ENCODE data around the gene LRCH3.

Gene LRCH3

GRCh38 chr3:197761784-197762183 lies 29.3 kb upstream of the LRCH3 start:
- no peak for DNase-seq
- Mint-ChIP-seq H3K4me3 (no peak overlapping the region), H3K9me3 (no peaks in the 10 kb centered on the region), H3K36me3 (peaks cover 12% of the 10 kb centered on the region), H3K4me1 (no peaks in the 10 kb centered on the region), H3K27ac (no peak overlapping the region), H3K27me3 (no peaks in the 10 kb centered on the region)
- CTCF ChIA-PET: no interaction called here

DNA sequence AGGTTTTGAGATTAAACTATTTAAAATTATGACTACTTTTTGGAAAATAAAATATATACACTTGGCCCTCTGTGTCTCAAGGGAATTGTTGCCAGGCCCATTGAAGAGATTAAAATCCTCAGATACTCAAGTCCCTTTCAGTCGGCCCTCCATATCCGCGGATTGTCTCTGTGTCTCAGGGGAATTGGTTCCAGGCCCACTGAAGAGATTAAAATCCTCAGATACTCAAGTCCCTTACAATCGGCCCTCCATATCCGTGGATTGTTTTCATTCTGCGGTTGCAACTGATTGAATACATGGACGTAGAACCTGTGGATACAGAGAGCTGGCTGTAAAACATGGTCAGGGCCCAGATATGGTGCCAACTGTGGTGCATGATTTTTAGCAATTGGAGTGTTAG lies 15.7 kb upstream of the LRCH3 start:
- CTCF ChIA-PET: no interaction called here
- no peaks in the 10 kb centered on the region for H3K9me3 Mint-ChIP-seq
- no peak for DNase-seq
- H3K4me1 Mint-ChIP-seq: no peaks in the 10 kb centered on the region
- no peaks in the 10 kb centered on the region for H3K27me3 Mint-ChIP-seq
- no peak overlapping the region for H3K27ac Mint-ChIP-seq
- H3K36me3 Mint-ChIP-seq: peaks cover 33% of the 10 kb centered on the region
- no peak overlapping the region for H3K4me3 Mint-ChIP-seq

DNA sequence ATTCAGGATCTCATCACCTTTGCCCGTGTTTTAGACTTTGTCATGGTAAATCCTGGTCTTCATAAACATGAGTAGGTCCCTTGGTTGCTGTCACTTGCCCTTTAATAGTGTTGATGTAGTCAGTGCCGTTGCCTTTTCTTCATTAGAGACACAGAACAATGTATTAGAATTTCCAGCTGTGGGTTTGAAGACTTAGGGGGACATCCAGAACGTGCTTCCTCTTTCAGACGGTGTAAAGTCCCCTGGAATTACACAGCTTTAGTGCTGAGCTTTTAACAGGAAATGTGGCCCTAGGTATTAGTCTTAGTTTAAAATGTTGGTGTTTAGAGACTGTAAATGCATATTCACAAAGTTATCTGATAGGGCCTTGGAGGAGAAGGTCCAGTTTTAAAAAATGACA lies 8.8 kb upstream of the LRCH3 start:
- no peak for DNase-seq
- H3K27me3 Mint-ChIP-seq: no peaks in the 10 kb centered on the region
- H3K4me3 Mint-ChIP-seq: no peak overlapping the region
- no peaks in the 10 kb centered on the region for H3K9me3 Mint-ChIP-seq
- peaks cover 5% of the 10 kb centered on the region for H3K4me1 Mint-ChIP-seq
- H3K36me3 Mint-ChIP-seq: peaks cover 26% of the 10 kb centered on the region
- CTCF ChIA-PET: interaction anchor here (1.4 kb wide), 1 partner anchor 26 kb away, joined by 4 read pairs; no protein-coding TSS in a partner anchor
- no peak overlapping the region for H3K27ac Mint-ChIP-seq

DNA sequence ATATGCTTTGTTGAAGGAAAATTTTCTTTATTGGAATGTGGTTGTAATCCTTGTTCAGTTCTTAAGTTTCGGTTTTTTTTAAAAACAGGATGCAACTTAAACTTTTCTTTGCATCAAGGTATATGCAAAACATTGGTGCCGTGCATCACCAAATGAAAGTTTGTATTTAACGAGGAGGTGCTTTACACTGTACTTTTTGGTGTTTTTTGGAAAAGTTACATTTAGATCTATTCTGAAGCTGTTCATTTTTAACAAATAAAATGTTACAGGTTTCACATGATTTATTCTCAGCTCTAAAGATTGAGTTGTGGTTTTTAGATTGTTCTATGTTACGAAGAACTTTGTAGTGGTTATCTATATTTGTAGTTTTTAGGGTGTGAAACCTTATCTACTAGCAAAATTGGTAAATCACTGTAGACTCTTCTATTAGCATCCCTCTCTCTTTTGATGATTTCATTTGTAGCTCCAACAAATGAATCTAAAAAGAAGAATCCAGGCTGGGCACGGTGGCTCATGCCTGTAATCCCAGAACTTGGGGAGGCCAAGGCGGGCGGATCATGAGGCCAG lies 7.0 kb upstream of the LRCH3 start:
- peaks cover 5% of the 10 kb centered on the region for H3K4me1 Mint-ChIP-seq
- no peak overlapping the region for H3K27ac Mint-ChIP-seq
- no peaks in the 10 kb centered on the region for H3K27me3 Mint-ChIP-seq
- H3K4me3 Mint-ChIP-seq: no peak overlapping the region
- no peaks in the 10 kb centered on the region for H3K9me3 Mint-ChIP-seq
- no peak for DNase-seq
- CTCF ChIA-PET: no interaction called here
- peaks cover 24% of the 10 kb centered on the region for H3K36me3 Mint-ChIP-seq

DNA sequence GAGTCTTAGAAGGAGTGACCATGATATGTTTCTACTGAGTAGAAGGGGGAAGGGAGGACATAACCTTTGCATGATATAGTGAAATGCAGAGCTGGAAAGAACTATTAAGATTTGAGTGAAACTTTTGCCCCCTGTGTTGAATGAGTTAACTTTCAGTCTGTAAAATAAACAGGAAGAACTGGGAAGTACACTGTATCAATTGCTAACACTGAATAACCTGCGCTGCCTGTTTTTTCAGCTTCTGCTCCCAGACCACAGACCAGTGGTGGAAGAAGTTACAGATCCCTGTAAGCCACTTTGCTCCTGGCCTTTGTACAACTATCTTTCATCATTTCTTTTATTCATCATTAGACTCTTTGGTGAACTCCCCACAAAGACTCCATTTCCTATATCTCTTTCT lies 3.6 kb upstream of the LRCH3 start:
- DNase-seq: no peak
- Mint-ChIP-seq H3K4me1 (peaks cover 17% of the 10 kb centered on the region), H3K9me3 (no peaks in the 10 kb centered on the region), H3K27ac (no peak overlapping the region), H3K4me3 (no peak overlapping the region), H3K27me3 (no peaks in the 10 kb centered on the region), H3K36me3 (peaks cover 8% of the 10 kb centered on the region)
- CTCF ChIA-PET: no interaction called here

GRCh38 chr3:197789309-197789708 lies 1.7 kb upstream of the LRCH3 start:
- Mint-ChIP-seq H3K4me1 (peaks cover 31% of the 10 kb centered on the region), H3K36me3 (peaks cover 2% of the 10 kb centered on the region), H3K27ac (no peak overlapping the region), H3K9me3 (no peaks in the 10 kb centered on the region), H3K27me3 (no peaks in the 10 kb centered on the region), H3K4me3 (no peak overlapping the region)
- CTCF ChIA-PET: interaction anchor here (0.8 kb wide), 1 partner anchor 190 kb away, joined by 4 read pairs; no protein-coding TSS in a partner anchor
- no peak for DNase-seq

DNA sequence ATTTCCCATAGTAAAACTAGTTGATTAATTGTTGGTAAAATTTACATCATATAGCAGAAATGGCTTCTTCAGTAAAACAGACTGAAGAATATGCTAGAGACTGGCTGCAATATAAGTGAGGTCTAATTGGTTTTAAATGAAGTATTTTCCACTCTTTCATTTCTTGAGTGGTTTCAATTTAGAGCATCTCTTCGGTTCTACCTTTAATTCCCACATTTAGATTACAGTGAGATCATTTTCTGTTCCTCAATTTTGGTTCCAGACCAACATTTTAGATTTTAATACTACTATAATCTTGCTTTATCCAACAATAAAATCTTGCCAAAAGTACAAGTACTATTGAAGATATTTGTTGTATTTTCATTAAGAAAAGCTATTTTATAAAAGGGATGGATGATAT lies 1.0 kb upstream of the LRCH3 start:
- Mint-ChIP-seq H3K27ac (peak overlapping the region; percentile 96), H3K27me3 (no peaks in the 10 kb centered on the region), H3K4me1 (peaks cover 31% of the 10 kb centered on the region), H3K9me3 (no peaks in the 10 kb centered on the region), H3K4me3 (peak overlapping the region; percentile 96), H3K36me3 (peaks cover 1% of the 10 kb centered on the region)
- CTCF ChIA-PET: no interaction called here
- DNase-seq: no peak

DNA sequence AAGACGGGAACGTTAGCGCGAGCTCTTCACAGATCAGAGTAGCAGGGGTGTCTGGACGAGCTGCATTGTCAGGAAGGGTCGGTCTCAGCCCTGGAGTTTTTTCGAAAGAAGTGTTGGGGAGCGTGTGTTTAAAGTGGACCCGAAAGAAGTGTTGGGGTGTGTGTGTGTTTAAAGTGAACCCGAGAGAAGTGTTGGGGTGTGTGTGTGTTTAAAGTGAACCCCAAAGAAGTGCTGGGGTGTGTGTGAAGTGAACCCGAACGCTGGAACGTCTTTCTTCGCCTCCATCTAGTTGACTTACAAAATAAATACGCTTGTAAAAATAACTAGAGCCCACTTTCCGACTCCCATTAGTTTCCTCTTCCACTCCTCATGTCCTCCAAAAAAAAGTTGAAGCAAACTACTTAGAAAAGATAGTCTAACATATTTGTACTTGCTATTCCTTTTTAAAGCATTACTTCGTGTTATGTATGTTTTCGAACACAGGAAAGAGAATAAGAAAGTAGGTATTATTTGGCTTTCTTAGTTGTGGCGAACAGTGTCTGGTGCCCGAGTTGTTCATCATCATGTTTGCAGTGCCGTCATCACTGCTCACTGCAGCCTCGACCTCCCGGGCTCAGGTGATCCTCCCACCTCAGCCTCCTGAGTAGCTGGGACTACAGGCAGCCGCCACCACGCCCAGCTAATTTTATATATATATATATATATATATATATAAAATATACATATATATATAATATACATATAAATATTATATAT lies 1.0 kb downstream of the LRCH3 start:
- H3K4me1 Mint-ChIP-seq: peaks cover 46% of the 10 kb centered on the region
- H3K27ac Mint-ChIP-seq: peak overlapping the region; percentile 96
- peak overlapping the region; percentile 96 for H3K4me3 Mint-ChIP-seq
- no peaks in the 10 kb centered on the region for H3K9me3 Mint-ChIP-seq
- H3K27me3 Mint-ChIP-seq: no peaks in the 10 kb centered on the region
- CTCF ChIA-PET: interaction anchor here (1.0 to 1.7 kb wide), 3 partner anchors 10 to 193 kb away, joined by 3 to 9 read pairs (median 6); no protein-coding TSS in a partner anchor
- peak; percentile 64 for DNase-seq
- H3K36me3 Mint-ChIP-seq: peaks cover 8% of the 10 kb centered on the region

DNA sequence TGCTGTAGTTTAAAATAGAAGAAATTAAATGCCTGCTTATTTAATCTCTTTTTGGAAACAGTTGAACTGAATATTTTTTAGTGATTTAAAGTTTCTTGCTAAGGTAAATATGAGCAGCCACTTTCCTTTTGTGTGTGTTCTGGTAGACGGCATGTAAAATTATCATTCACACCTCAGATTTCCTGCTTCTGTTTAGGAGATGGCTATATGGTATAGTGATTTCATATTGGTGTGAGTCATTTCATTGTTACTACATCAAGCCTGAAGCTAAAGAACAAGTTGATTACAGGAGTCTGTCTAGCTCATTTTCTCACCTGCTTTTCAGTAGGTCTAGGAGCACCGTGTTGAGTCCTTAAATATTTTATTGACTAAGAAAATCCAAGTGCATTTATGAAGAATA lies 2.2 kb downstream of the LRCH3 start:
- CTCF ChIA-PET: interaction anchor here (1.7 kb wide), 1 partner anchor 9 kb away, joined by 9 read pairs; no protein-coding TSS in a partner anchor
- peaks cover 8% of the 10 kb centered on the region for H3K36me3 Mint-ChIP-seq
- peak overlapping the region; percentile 73 for H3K27ac Mint-ChIP-seq
- H3K27me3 Mint-ChIP-seq: no peaks in the 10 kb centered on the region
- DNase-seq: no peak
- H3K4me1 Mint-ChIP-seq: peaks cover 53% of the 10 kb centered on the region
- H3K4me3 Mint-ChIP-seq: peak overlapping the region; percentile 60
- H3K9me3 Mint-ChIP-seq: no peaks in the 10 kb centered on the region

GRCh38 chr3:197794115-197794514 lies 3.1 kb downstream of the LRCH3 start:
- no peak overlapping the region for H3K4me3 Mint-ChIP-seq
- peaks cover 57% of the 10 kb centered on the region for H3K4me1 Mint-ChIP-seq
- H3K27ac Mint-ChIP-seq: no peak overlapping the region

DNA sequence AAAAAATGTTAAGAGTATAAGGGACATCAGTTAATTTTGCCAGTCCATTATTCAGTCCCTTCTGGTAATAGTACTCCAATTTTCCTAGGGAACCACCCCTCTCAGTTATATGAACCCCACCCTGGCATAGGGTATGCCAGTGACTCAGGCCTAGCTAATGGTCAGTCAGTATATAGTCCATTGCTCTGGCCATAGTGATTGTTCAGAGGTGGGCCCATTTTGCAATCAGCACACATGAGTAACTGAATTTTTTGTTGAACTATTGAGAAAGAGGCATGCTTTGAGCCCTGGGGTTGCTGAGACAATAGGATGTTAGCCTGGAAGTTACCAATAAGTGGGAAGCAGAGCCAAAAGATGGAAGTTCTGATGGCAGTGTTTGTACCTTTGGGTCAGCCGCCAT lies 4.1 kb downstream of the LRCH3 start:
- Mint-ChIP-seq H3K9me3 (no peaks in the 10 kb centered on the region), H3K27ac (no peak overlapping the region)
- CTCF ChIA-PET: interaction anchor here (1.3 kb wide), 1 partner anchor 15 kb away, joined by 3 read pairs; no protein-coding TSS in a partner anchor

More at GRCh38 chr3:197794115-197794514, 3.1 kb downstream of the LRCH3 start:
- CTCF ChIA-PET: interaction anchor here (0.9 to 1.7 kb wide), 2 partner anchors 8 to 278 kb away, joined by 4 to 9 read pairs; no protein-coding TSS in a partner anchor
- Mint-ChIP-seq H3K9me3 (no peaks in the 10 kb centered on the region), H3K36me3 (peaks cover 8% of the 10 kb centered on the region), H3K27me3 (no peaks in the 10 kb centered on the region)
- no peak for DNase-seq

GRCh38 chr3:197796087-197796486 lies 5.0 kb downstream of the LRCH3 start:
- H3K27me3 Mint-ChIP-seq: no peaks in the 10 kb centered on the region
- no peak overlapping the region for H3K4me3 Mint-ChIP-seq
- no peak for DNase-seq
- H3K9me3 Mint-ChIP-seq: no peaks in the 10 kb centered on the region
- no peak overlapping the region for H3K27ac Mint-ChIP-seq
- H3K4me1 Mint-ChIP-seq: peaks cover 59% of the 10 kb centered on the region
- H3K36me3 Mint-ChIP-seq: peaks cover 11% of the 10 kb centered on the region
- CTCF ChIA-PET: interaction anchor here (1.3 kb wide), 1 partner anchor 15 kb away, joined by 3 read pairs; no protein-coding TSS in a partner anchor

More for the DNA sequence above, 4.1 kb downstream of the LRCH3 start:
- Mint-ChIP-seq H3K36me3 (peaks cover 9% of the 10 kb centered on the region), H3K27me3 (no peaks in the 10 kb centered on the region), H3K4me1 (peaks cover 56% of the 10 kb centered on the region), H3K4me3 (no peak overlapping the region)
- no peak for DNase-seq

DNA sequence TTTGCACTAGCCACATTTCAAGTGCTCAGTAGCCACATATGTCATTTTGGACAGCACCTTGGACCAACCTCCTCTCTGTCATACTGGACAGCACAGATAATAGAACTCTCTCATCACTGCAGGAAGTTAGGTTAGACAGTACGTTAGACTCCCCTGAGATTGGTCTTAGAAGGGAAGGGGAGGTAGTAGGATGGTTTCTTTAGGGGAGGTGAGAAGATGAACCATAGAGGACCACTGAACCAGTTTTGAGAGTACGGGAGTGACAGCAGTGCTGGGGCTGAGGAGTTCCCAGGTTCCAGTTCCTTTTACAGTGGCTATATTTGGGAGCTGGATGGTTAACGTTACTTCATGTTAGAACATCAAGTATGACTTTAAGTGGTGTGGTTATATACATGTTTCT lies 7.8 kb downstream of the LRCH3 start:
- Mint-ChIP-seq H3K9me3 (no peaks in the 10 kb centered on the region), H3K4me1 (peaks cover 64% of the 10 kb centered on the region), H3K27ac (no peak overlapping the region), H3K36me3 (peaks cover 11% of the 10 kb centered on the region), H3K4me3 (no peak overlapping the region), H3K27me3 (no peaks in the 10 kb centered on the region)
- CTCF ChIA-PET: no interaction called here
- DNase-seq: no peak

DNA sequence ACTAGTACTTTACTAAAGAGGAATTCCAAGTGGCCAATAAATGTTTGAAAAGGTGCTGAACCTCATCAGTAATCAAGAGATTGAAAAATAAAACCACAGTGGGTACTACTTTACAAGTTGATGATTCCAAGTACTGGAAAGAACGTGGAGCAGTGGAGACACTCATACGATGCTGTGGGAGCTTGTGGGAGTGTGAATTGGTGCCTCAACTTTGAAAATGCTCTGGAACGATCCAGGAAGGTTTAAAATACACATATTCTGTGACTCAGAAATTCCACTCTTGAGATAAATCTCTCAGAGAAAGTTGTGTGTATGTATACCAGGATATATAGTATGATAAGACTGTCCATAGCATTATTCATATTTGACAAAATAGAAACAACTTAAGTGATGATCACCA lies 9.3 kb downstream of the LRCH3 start:
- Mint-ChIP-seq H3K27ac (no peak overlapping the region), H3K9me3 (no peaks in the 10 kb centered on the region), H3K4me3 (no peak overlapping the region), H3K27me3 (no peaks in the 10 kb centered on the region), H3K36me3 (peaks cover 11% of the 10 kb centered on the region), H3K4me1 (peaks cover 55% of the 10 kb centered on the region)
- DNase-seq: no peak
- CTCF ChIA-PET: no interaction called here

Measured in activated naive CD4-positive, alpha-beta T cell treated with anti-CD3 and anti-CD28 coated beads, Interleukin-2, amount 10 ng/mL, durations not matched to agents 7 days and 5 days (primary cell).